ENCODE measurements around the gene NUDT21. TPM values are rescaled to one million over a fixed set of nuclear protein-coding genes. Genes with fewer than 3 reads are reported as not detected.

NUDT21 gene
- total and polyA plus RNA-seq, 2 of the 8 experiments (the other 6 are each of a cell fraction or from before 2014, with no cell fraction given): 78.1 to 277 TPM

- H3K23me2 ChIP-seq (ENCODE audit: low read depth, low read length): peaks cover 9% of the 10 kb centered on the region; the same call in 1 of the 2 replicates
- no peak overlapping the region for H2BK20ac ChIP-seq (ENCODE audit: low read length)
- H2BK120ac ChIP-seq (replicated peaks; ENCODE audit: low read depth, low read length): no peak overlapping the region
- no peaks in the 10 kb centered on the region for H3K79me1 ChIP-seq (ENCODE audit: low read depth, low read length)
- DNase-seq (ENCODE audit: low read depth in 1 of 2, low spot score in 2 of 2) (no peak), FAIRE-seq (no peak)
- POLR2A ChIA-PET (ENCODE audit: partially characterized antibody): interaction anchor here (1.1 to 1.2 kb wide), 2 partner anchors 8 to 30 kb away, joined by 3 read pairs; no protein-coding TSS in a partner anchor
- peaks cover 0 to 8% (median 3%) of the 10 kb centered on the region in 4 experiments; a peak in 3 of 8 replicates for H3K36me3 ChIP-seq (ENCODE audit: control insufficient read depth in 2 of 4, insufficient read depth in 4 of 4, low read length in 3 of 4)
- H2BK15ac ChIP-seq (ENCODE audit: low read length): no peak overlapping the region
- H4K8ac ChIP-seq (ENCODE audit: extremely low read depth, insufficient read depth, low read length): no peak overlapping the region
- H3K14ac ChIP-seq (ENCODE audit: insufficient read length): no peak overlapping the region
- H2BK12ac ChIP-seq (ENCODE audit: low read depth, low read length): no peak overlapping the region
- H4K5ac ChIP-seq (ENCODE audit: insufficient read length, low read depth, low read length): no peak overlapping the region
- no peak overlapping the region for H3K56ac ChIP-seq (replicated peaks; ENCODE audit: insufficient read length, low read depth, low read length)
- no peak overlapping the region for H2BK5ac ChIP-seq (ENCODE audit: low read depth, low read length)
- no peak overlapping the region for H3K9ac ChIP-seq (replicated peaks in 1 of 4; ENCODE audit: extremely low read depth in 1 of 4, low read depth in 3 of 4, low read length in 3 of 4)
- peaks cover 2 to 15% of the 10 kb centered on the region in 2 experiments for H4K20me1 ChIP-seq (replicated peaks in 1 of 2; ENCODE audit: control insufficient read depth in 1 of 2, insufficient read depth in 2 of 2, low read length in 2 of 2)
- H3K18ac ChIP-seq (ENCODE audit: extremely low read depth, low read length): no peak overlapping the region
- peaks cover 0 to 6% (median 3%) of the 10 kb centered on the region in 4 experiments; a peak in 3 of 7 replicates for H3K27me3 ChIP-seq (replicated peaks in 1 of 4; ENCODE audit: control insufficient read depth in 3 of 4, extremely low read depth in 1 of 4, insufficient read depth in 3 of 4, low read length in 3 of 4)
- no peak overlapping the region for H3K4me2 ChIP-seq (ENCODE audit: insufficient read depth in 1 of 2, low read depth in 2 of 2, low read length in 2 of 2)
- H3K4me3 ChIP-seq (ENCODE audit: extremely low read depth in 1 of 4, insufficient read depth in 2 of 4, low read depth in 3 of 4, low read length in 4 of 4): no peak overlapping the region
- H3K79me2 ChIP-seq (ENCODE audit: control insufficient read depth in 1 of 2, insufficient read depth in 2 of 2, low read length in 2 of 2): peaks cover 0 to 13% of the 10 kb centered on the region in 2 experiments; a peak in 1 of 4 replicates
- no peak overlapping the region for H2AFZ ChIP-seq (ENCODE audit: low read length)
- H3K4ac ChIP-seq (replicated peaks; ENCODE audit: insufficient read length, low read depth, low read length): no peak overlapping the region
- H4K91ac ChIP-seq (replicated peaks; ENCODE audit: insufficient read length, low read length): no peak overlapping the region
- no peak overlapping the region for H3K23ac ChIP-seq (ENCODE audit: insufficient read length)
- WGBS, 2 experiments (ENCODE audit: extremely low coverage in 1 of 2, insufficient coverage in 1 of 2, insufficient read length in 1 of 2, insufficient replicate concordance in 2 of 2, low coverage in 1 of 2, low lambda C conversion rate in 2 of 2, missing lambda C conversion rate in 1 of 2): 86% methylated on average over 4 of the region's 4 CpGs; no CpG with 5 or more reads in 1 of the 2 experiments
- H3K9me3 ChIP-seq (ENCODE audit: insufficient read depth in 2 of 2, low read depth in 1 of 2, low read length in 1 of 2): no peaks in the 10 kb centered on the region
- H3K4me1 ChIP-seq (replicated peaks in 1 of 4; ENCODE audit: control insufficient read depth in 3 of 4, insufficient read depth in 4 of 4, low read length in 3 of 4): peaks cover 0 to 12% (median 7%) of the 10 kb centered on the region in 4 experiments; a peak in 6 of 7 replicates
- H2AK5ac ChIP-seq (ENCODE audit: low read depth, low read length): no peak overlapping the region
- no peak overlapping the region for H3K27ac ChIP-seq (ENCODE audit: low read depth, low read length)
- CTCF ChIA-PET (ENCODE audit: partially characterized antibody): interaction anchor here (1.0 to 1.2 kb wide), 3 partner anchors 40 to 221 kb away, joined by 3 to 4 read pairs (median 3); no protein-coding TSS in a partner anchor
- no peak for TF ChIP-seq SAP30 (IDR thresholded peaks at IDR 0.05; ENCODE audit: insufficient read depth, insufficient replicate concordance, low read length)
- no peak for TF ChIP-seq GABPA (IDR thresholded peaks at IDR 0.05; ENCODE audit: borderline replicate concordance, insufficient read depth, low read length)
- TF ChIP-seq KDM4A (IDR thresholded peaks at IDR 0.05; ENCODE audit: low read depth, low read length, severe bottlenecking): no peak
- TF ChIP-seq JUN (IDR thresholded peaks at IDR 0.05; ENCODE audit: low read depth, low read length): no peak
- no peak for TF ChIP-seq JUND (IDR thresholded peaks at IDR 0.05; ENCODE audit: low read length)
- no peak for TF ChIP-seq MAX (IDR thresholded peaks at IDR 0.05)
- TF ChIP-seq BACH1 (IDR thresholded peaks at IDR 0.05; ENCODE audit: low read length): no peak
- no peak for TF ChIP-seq YY1 (IDR thresholded peaks at IDR 0.05; ENCODE audit: low read depth, low read length)
- no peak for TF ChIP-seq SP4 (IDR thresholded peaks at IDR 0.05; ENCODE audit: low read length)
- TF ChIP-seq CTBP2 (IDR thresholded peaks at IDR 0.05; ENCODE audit: borderline replicate concordance, insufficient read depth, insufficient read length, low read length): no peak
- no peak for TF ChIP-seq ATF3 (IDR thresholded peaks at IDR 0.05; ENCODE audit: insufficient read depth, low read depth, low read length)
- no peak for TF ChIP-seq NANOG (IDR thresholded peaks at IDR 0.05; ENCODE audit: insufficient read depth, low read depth, low read length, poor library complexity, severe bottlenecking)
These were observed 24.5 kb downstream of the NUDT21 start for GRCh38 chr16:56426585-56426984.

Measured in H1 (cell line).